Measurements from ENCODE around the gene CDK5RAP3.

GRCh38 chr17:48022901-48023300, 52.0 kb downstream of the CDK5RAP3 start:
- TF ChIP-seq, protein P1, sequence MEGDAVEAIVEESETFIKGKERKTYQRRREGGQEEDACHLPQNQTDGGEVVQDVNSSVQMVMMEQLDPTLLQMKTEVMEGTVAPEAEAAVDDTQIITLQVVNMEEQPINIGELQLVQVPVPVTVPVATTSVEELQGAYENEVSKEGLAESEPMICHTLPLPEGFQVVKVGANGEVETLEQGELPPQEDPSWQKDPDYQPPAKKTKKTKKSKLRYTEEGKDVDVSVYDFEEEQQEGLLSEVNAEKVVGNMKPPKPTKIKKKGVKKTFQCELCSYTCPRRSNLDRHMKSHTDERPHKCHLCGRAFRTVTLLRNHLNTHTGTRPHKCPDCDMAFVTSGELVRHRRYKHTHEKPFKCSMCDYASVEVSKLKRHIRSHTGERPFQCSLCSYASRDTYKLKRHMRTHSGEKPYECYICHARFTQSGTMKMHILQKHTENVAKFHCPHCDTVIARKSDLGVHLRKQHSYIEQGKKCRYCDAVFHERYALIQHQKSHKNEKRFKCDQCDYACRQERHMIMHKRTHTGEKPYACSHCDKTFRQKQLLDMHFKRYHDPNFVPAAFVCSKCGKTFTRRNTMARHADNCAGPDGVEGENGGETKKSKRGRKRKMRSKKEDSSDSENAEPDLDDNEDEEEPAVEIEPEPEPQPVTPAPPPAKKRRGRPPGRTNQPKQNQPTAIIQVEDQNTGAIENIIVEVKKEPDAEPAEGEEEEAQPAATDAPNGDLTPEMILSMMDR (IDR thresholded peaks at IDR 0.05): no peak
- TF ChIP-seq GABPB1 (CRISPR knock-in tag; IDR thresholded peaks at IDR 0.05) (no peak), CREB1 (CRISPR knock-in tag; IDR thresholded peaks at IDR 0.05) (no peak), TCF7 (CRISPR knock-in tag; IDR thresholded peaks at IDR 0.05; ENCODE audit: low read depth) (no peak), IRF1 (CRISPR knock-in tag; IDR thresholded peaks at IDR 0.05) (no peak), FOXK1 (CRISPR knock-in tag; IDR thresholded peaks at IDR 0.05) (no peak), ATF2 (CRISPR knock-in tag; IDR thresholded peaks at IDR 0.05; ENCODE audit: borderline replicate concordance, low read depth) (no peak), USF1 (CRISPR knock-in tag; IDR thresholded peaks at IDR 0.05) (no peak), ZNF232 (CRISPR knock-in tag; IDR thresholded peaks at IDR 0.05) (no peak), SP1 (CRISPR knock-in tag; conservative IDR thresholded peaks at IDR 0.05) (no peak), JUN (CRISPR knock-in tag; IDR thresholded peaks at IDR 0.05) (no peak), SMAD4 (CRISPR knock-in tag; IDR thresholded peaks at IDR 0.05) (no peak)
- TF ChIP-seq, protein P2, sequence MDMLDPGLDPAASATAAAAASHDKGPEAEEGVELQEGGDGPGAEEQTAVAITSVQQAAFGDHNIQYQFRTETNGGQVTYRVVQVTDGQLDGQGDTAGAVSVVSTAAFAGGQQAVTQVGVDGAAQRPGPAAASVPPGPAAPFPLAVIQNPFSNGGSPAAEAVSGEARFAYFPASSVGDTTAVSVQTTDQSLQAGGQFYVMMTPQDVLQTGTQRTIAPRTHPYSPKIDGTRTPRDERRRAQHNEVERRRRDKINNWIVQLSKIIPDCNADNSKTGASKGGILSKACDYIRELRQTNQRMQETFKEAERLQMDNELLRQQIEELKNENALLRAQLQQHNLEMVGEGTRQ (CRISPR knock-in tag; IDR thresholded peaks at IDR 0.05): no peak

Data from WTC11 (cell line).